GM19035 (cell line): ENCODE data around the gene SLC45A2.
"Not testable (repeated sequence)": the region's sequence is repeated elsewhere in the genome, so short reads cannot be mapped to it uniquely, and the experiment has no call there.

ENCODE experiments used
- ATAC-seq: cut with Tn5 transposase; IDR thresholded peaks from one replicate; pipeline ENCODE4 v1.9.1; 2021; ENCODE audit not compliant: unreplicated experiment

The SLC45A2 gene

DNA sequence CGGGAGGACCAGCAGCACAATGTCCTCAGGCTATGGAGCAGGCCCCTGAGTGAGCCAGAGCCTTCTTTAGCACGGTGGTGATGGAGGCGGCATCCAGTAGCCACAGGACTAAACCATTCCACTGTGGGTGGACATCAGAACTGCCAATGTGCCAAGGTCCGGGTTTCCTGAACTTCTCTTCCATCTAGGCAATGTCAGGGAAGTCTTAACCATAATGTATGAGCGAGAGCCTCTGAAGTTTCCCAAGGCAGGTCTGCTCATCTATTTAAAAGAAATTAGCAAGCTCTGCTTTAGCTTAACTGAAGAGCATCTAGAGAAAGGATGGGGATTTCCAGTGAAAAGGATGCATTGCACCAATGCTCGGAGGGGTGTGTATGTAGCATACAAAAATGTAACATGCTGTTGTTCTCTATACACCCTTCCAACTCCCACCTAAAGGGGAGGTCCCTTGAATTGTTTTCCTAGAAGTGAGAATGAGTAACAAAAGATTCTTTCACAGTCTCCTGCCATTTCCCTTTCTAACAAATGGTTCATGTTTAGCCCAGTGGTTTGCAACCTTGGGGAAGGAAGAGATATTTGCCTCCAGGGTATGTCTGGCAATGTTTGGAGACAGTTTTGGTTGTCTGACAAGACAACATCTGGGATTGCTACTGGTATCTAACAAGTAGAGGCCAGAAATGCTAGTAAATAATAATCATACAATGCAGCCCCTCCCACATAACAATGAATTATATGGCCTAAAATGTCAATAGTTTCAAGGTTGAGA lies 54.4 kb downstream of the SLC45A2 start:
- no peak for ATAC-seq

- ATAC-seq, result no peak
Observed at GRCh38 chr5:33928283-33928682, 56.2 kb downstream of the SLC45A2 start.

DNA sequence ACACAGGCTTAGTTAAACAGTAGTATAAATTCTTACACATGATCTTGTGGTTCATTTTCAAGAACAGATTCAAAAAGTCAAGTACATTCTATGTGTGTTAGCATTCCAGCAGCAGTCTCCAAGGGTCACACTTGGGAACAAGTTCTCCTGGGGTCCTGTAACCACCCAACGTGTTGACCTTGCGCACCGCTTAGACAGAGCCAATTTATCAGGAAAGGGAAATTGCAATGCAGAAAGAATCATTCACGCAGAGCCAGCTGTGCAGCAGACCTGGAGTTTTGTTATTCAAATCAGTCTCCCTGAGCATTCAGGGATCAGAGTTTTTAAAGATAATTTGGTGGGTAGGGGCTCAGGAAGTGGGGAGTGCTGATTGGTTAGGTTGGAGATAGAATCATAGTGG lies 56.8 kb downstream of the SLC45A2 start:
- no peak for ATAC-seq

DNA sequence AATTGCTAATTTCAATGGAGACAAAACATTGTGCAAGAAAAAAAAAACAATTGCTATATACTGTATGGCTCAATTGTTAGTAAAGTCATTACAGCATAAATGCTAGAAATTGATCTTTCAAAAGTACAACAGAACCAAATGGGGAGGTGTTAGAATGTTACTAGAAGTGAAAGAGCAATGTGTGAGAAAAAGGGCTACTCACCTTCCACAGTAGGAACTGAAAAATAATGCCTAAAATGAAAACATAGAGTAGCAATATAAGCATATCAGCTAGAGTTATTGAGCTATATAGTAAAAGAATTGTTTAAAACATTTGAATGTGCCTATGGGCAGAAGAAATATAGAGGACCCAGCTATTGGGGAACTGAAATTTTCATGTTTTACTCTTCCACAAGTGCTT lies 59.2 kb downstream of the SLC45A2 start:
- ATAC-seq, result no peak

- no peak for ATAC-seq
Observed at GRCh38 chr5:33921002-33921401, 63.5 kb downstream of the SLC45A2 start.

- not testable (repeated sequence) for ATAC-seq
Observed at GRCh38 chr5:33914844-33915243, 69.6 kb downstream of the SLC45A2 start.

- not testable (repeated sequence) for ATAC-seq
Observed at GRCh38 chr5:33906248-33906647, 78.2 kb downstream of the SLC45A2 start.

GRCh38 chr5:33905381-33905780 lies 79.1 kb downstream of the SLC45A2 start:
- no peak for ATAC-seq

DNA sequence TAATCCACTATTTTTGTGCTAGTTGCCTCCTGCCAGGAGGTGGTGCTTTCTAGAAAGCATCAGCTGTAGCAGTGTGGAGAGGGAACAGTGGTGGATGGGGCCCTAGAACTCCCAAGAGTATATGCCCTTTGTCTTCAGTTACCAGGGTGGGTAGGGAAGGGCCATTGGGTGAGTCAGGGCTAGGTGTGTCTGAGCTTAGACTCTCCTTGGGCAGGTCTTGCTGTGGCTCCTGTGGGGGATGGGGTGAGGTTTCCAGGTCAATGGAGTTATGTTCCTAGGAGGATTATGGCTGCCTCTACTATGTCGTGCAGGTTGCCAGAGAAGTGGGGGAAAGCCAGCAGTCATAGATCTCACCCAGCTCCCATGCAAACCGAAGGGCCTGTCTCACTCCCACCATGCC lies 81.4 kb downstream of the SLC45A2 start:
- no peak for ATAC-seq

GRCh38 chr5:33901156-33901555 lies 83.3 kb downstream of the SLC45A2 start:
- ATAC-seq, result no peak
